Natural killer cell (primary cell): Measurements from ENCODE around the gene ITGB2. TPM values are rescaled to one million over a fixed set of nuclear protein-coding genes. Genes with fewer than 3 reads are reported as not detected.
"Not testable (repeated sequence)": the region's sequence is repeated elsewhere in the genome, so short reads cannot be mapped to it uniquely, and the experiment has no call there.

Source experiments
- ATAC-seq, 3 donors: fragments of 150-1000 bp in 2 of 3; fragments of 200-7000 bp in 1 of 3; cut with Tn5 transposase; 1 replicate in 1 of 3; 2 replicates in 2 of 3; pipeline ENCODE4 v1.10.0; 2021; ENCODE audit warnings: mild to moderate bottlenecking in 2 of 3, moderate library complexity in 2 of 3
- DNase-seq, 2 donors: peaks; one replicate each; pipeline versions ENCODE4 v3.0.0 to v3.0.0-alpha.2; 2013 to 2021; ENCODE audit warnings: mixed read lengths in 1 of 2
- H3K27ac ChIP-seq: one replicate; pipeline ENCODE4 v1.5.1; 2013; ENCODE audit warnings: mild to moderate bottlenecking, low read length
- H3K27me3 ChIP-seq: one replicate; pipeline ENCODE4 v1.6.1; 2013; ENCODE audit warnings: low read length; ENCODE audit not compliant: control insufficient read depth, insufficient read depth
- H3K36me3 ChIP-seq: one replicate; pipeline ENCODE4 v1.6.1; 2013; ENCODE audit warnings: low read length; ENCODE audit not compliant: control insufficient read depth, insufficient read depth
- H3K4me1 ChIP-seq: one replicate; pipeline ENCODE4 v1.6.1; 2013; ENCODE audit warnings: low read length; ENCODE audit not compliant: control insufficient read depth, insufficient read depth
- H3K4me3 ChIP-seq: one replicate; pipeline ENCODE4 v1.5.1; 2013; ENCODE audit warnings: low read length
- H3K9me3 ChIP-seq: one replicate; pipeline ENCODE4 v1.6.1; 2013; ENCODE audit warnings: low read length; ENCODE audit not compliant: control insufficient read depth, insufficient read depth
- H3K27ac Mint-ChIP-seq, 2 donors: one replicate each; pipeline ENCODE4 v1.8.0; 2022; ENCODE audit warnings: mild to moderate bottlenecking in 2 of 2, mixed read lengths in 2 of 2, moderate library complexity in 1 of 2
- H3K27me3 Mint-ChIP-seq, 2 donors: one replicate each; pipeline ENCODE4 v1.8.0; 2022; ENCODE audit warnings: low read depth in 2 of 2, mixed read lengths in 2 of 2
- H3K36me3 Mint-ChIP-seq: one replicate; pipeline ENCODE4 v1.8.0; 2022; ENCODE audit warnings: mixed read lengths
- H3K4me1 Mint-ChIP-seq, 2 donors: one replicate each; pipeline ENCODE4 v1.8.0; 2022; ENCODE audit warnings: mixed read lengths in 2 of 2
- H3K4me3 Mint-ChIP-seq: one replicate; pipeline ENCODE4 v1.8.0; 2022; ENCODE audit warnings: mild to moderate bottlenecking, moderate library complexity, mixed read lengths
- H3K9me3 Mint-ChIP-seq, 2 donors: one replicate each; pipeline ENCODE4 v1.8.0; 2022; ENCODE audit warnings: mixed read lengths in 2 of 2
- CTCF ChIP-seq: fragments of 200-600 bp; IDR thresholded peaks from one replicate; pipeline ENCODE4 v1.8.0; 2022; ENCODE audit warnings: antibody characterized with exemption
- WGBS: methylation state at CpG from one replicate; pipeline ENCODE4 v1.1.7; 2013; ENCODE audit warnings: missing lambda C conversion rate; ENCODE audit not compliant: insufficient coverage; 5-methylcytosine and 5-hydroxymethylcytosine counted together
- intact Hi-C: fragments of 100-400 bp; cut with micrococcal nuclease; formaldehyde crosslinking; loops from one replicate; pipeline ENCODE4 v1.14.2; 2022
- total RNA-seq, 4 donors: library from RNA; stranded (reverse); fragments of 120-200 nt in 1 of 4; gene quantifications; one replicate each; pipeline versions ENCODE4 v1.2.3 to v1.2.4, GENCODE V29; 2013 to 2022

ITGB2 gene
- total RNA-seq, 3 donors from 2014 or later (not counting 1 experiment from before 2014, with no cell fraction given) = 1,223 to 1,393 (median 1,250) TPM

- H3K27ac ChIP-seq = no peak overlapping the region
- Mint-ChIP-seq H3K27me3 (no peaks in the 10 kb centered on the region), H3K36me3 (no peaks in the 10 kb centered on the region), H3K4me3 (no peak overlapping the region), H3K27ac (peak overlapping the region; percentile 35 to 81), H3K4me1 (peaks cover 20 to 36% of the 10 kb centered on the region in 2 donors), H3K9me3 (no peaks in the 10 kb centered on the region)
- intact Hi-C loops = no loop called here
- peaks cover 38% of the 10 kb centered on the region for H3K4me1 ChIP-seq
- peaks cover 3% of the 10 kb centered on the region for H3K36me3 ChIP-seq
- peak in 2 of 3 donors; percentile 13 to 71 for ATAC-seq
- H3K27me3 ChIP-seq = no peaks in the 10 kb centered on the region
- WGBS = 45% methylated on average over 7 of the region's 8 CpGs
- H3K9me3 ChIP-seq = no peaks in the 10 kb centered on the region
- no peak for TF ChIP-seq CTCF
- DNase-seq = peak in 1 of 2 donors; percentile 37
- H3K4me3 ChIP-seq = no peak overlapping the region
Observed at GRCh38 chr21:44880405-44881197, 40.1 kb downstream of the ITGB2 start.

- H3K9me3 Mint-ChIP-seq, intact Hi-C loops, H3K36me3 Mint-ChIP-seq, ATAC-seq, H3K9me3 ChIP-seq, H3K27ac Mint-ChIP-seq, H3K27ac ChIP-seq, H3K4me3 ChIP-seq, H3K36me3 ChIP-seq, DNase-seq, H3K27me3 Mint-ChIP-seq, H3K27me3 ChIP-seq, H3K4me3 Mint-ChIP-seq: not testable (repeated sequence)
- H3K4me1 Mint-ChIP-seq = peaks cover 33 to 44% of the 10 kb centered on the region in 2 donors
- 97% methylated on average over 8 of the region's 8 CpGs for WGBS
- H3K4me1 ChIP-seq = peaks cover 50% of the 10 kb centered on the region
Observed at GRCh38 chr21:44879238-44879637, 41.5 kb downstream of the ITGB2 start.

GRCh38 chr21:44878053-44878982, 42.4 kb downstream of the ITGB2 start:
- Mint-ChIP-seq H3K36me3 (no peaks in the 10 kb centered on the region), H3K4me1 (peaks cover 36 to 45% of the 10 kb centered on the region in 2 donors), H3K27ac (peak overlapping the region in 1 of 2 donors; percentile 45), H3K9me3 (no peaks in the 10 kb centered on the region), H3K4me3 (no peak overlapping the region), H3K27me3 (no peaks in the 10 kb centered on the region)
- 61% methylated on average over 11 of the region's 13 CpGs for WGBS
- Histone ChIP-seq H3K4me1 (peaks cover 49% of the 10 kb centered on the region), H3K9me3 (no peaks in the 10 kb centered on the region), H3K27me3 (no peaks in the 10 kb centered on the region), H3K36me3 (no peaks in the 10 kb centered on the region), H3K27ac (no peak overlapping the region), H3K4me3 (no peak overlapping the region)
- no peak for DNase-seq
- intact Hi-C loops = no loop called here
- ATAC-seq = no peak
- no peak for TF ChIP-seq CTCF
